ENCODE measurements around the gene DNAJC16.

GRCh38 chr1:15557008-15557407 is 30.4 kb downstream of the DNAJC16 start:
- TF ChIP-seq ZNF8 (CRISPR knock-in tag; IDR thresholded peaks at IDR 0.05): no peak
- no peak for TF ChIP-seq CSRNP3 (CRISPR knock-in tag; IDR thresholded peaks at IDR 0.05)
- TF ChIP-seq ZFP3 (CRISPR knock-in tag; IDR thresholded peaks at IDR 0.05): no peak
- no peak for TF ChIP-seq ARNTL (CRISPR knock-in tag; IDR thresholded peaks at IDR 0.05; ENCODE audit: borderline replicate concordance, low read depth)
- TF ChIP-seq RARB (CRISPR knock-in tag; IDR thresholded peaks at IDR 0.05): no peak
- TF ChIP-seq PATZ1 (CRISPR knock-in tag; IDR thresholded peaks at IDR 0.05; ENCODE audit: borderline replicate concordance): no peak
- no peak for TF ChIP-seq ZC3H10 (CRISPR knock-in tag; IDR thresholded peaks at IDR 0.05)
- TF ChIP-seq ZNF565 (CRISPR knock-in tag; conservative IDR thresholded peaks at IDR 0.05; ENCODE audit: low read depth): no peak
- TF ChIP-seq CSDC2 (CRISPR knock-in tag; IDR thresholded peaks at IDR 0.05): no peak

All from SK-N-SH treated with all-trans-retinoic acid at 6 μM for 48 hours (cell line).